Stomach (tissue), 4 donors: ENCODE data around the gene CACTIN.

Experiments used
- EP300 ChIP-seq: sonication (generic); formaldehyde crosslinking; IDR thresholded peaks from one replicate; pipeline ENCODE4 v1.6.1; 2017; ENCODE audit warnings: antibody characterized with exemption
- POLR2A ChIP-seq, 4 donors: fragments of 450-650 bp; IDR thresholded peaks; one replicate each; pipeline ENCODE4 v1.6.1; 2016; ENCODE audit warnings: antibody characterized with exemption in 4 of 4, control low read depth in 2 of 4, mild to moderate bottlenecking in 1 of 4, moderate library complexity in 1 of 4
- POLR2AphosphoS5 ChIP-seq, 3 donors: sonication (generic); formaldehyde crosslinking; IDR thresholded peaks; one replicate each; pipeline ENCODE4 v1.6.1; 2016; ENCODE audit warnings: antibody characterized with exemption in 3 of 3
- TF ChIP-seq, protein P1 (sequence below), 7 experiments: fragments of 450-650 bp in 4 of 7; fragments of 200-600 bp in 3 of 7; sonication (generic) in 3 of 7; IDR thresholded peaks; one replicate each; pipeline ENCODE4 v1.5.1; 2016 to 2019; ENCODE audit warnings: antibody characterized with exemption in 7 of 7, control low read depth in 2 of 7, mild to moderate bottlenecking in 1 of 7

DNA sequence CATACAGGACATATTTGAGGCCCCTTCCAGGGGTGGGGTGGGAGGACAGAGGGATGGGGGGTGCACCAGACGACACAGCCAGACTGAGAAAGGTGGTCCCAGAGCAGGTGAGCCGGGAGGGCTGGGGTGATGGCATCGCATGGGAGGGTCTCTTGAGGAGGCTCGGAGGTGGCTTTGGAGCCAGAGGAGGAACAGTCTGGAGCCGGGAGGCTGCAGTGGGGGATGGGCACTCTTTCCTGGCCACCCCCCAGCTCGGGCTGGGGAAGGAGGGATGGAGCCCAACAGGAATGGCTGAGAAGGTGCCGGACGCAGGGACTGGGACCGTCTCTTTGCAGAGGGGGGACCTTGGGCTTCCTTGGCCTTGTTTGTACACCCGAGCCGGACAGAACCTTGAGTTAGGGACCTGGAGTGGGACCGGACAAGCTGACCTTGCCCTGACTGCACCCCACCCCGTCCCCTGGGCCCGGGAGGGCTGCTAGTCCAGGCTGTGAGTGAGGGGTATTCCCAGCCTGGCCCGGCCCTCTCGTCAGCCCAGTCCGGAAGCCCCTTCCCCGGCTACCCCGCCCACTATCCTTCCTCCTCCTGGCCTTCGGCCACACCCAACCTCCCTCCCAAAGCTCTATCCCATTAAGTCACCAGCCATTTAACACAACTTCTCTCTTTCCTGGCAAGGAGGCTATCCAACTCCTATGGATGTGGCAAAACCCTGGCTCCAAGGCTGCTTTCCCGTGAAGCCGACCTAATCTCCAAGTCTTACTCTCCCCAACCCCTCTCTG is 19.1 kb downstream of the CACTIN start:
- TF ChIP-seq, protein P1, sequence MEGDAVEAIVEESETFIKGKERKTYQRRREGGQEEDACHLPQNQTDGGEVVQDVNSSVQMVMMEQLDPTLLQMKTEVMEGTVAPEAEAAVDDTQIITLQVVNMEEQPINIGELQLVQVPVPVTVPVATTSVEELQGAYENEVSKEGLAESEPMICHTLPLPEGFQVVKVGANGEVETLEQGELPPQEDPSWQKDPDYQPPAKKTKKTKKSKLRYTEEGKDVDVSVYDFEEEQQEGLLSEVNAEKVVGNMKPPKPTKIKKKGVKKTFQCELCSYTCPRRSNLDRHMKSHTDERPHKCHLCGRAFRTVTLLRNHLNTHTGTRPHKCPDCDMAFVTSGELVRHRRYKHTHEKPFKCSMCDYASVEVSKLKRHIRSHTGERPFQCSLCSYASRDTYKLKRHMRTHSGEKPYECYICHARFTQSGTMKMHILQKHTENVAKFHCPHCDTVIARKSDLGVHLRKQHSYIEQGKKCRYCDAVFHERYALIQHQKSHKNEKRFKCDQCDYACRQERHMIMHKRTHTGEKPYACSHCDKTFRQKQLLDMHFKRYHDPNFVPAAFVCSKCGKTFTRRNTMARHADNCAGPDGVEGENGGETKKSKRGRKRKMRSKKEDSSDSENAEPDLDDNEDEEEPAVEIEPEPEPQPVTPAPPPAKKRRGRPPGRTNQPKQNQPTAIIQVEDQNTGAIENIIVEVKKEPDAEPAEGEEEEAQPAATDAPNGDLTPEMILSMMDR (IDR thresholded peaks at IDR 0.05), result no peak
- no peak for TF ChIP-seq POLR2AphosphoS5 (IDR thresholded peaks at IDR 0.05)
- TF ChIP-seq EP300, result no peak
- TF ChIP-seq POLR2A (IDR thresholded peaks at IDR 0.05), result no peak
